SK-N-SH treated with all-trans-retinoic acid at 6 μM for 48 hours (cell line): ENCODE data around the gene DNAJB8.

ENCODE experiments used
- ATAC-seq: fragments of 200-7000 bp; cut with Tn5 transposase; 3 replicates; pipeline ENCODE4 v1.9.1; 2020; ENCODE audit warnings: mild to moderate bottlenecking, moderate library complexity
- BACH2 ChIP-seq: fragments of 250-450 bp; sonication (Bioruptor Pico); IDR thresholded peaks from 2 replicates; pipeline ENCODE4 v1.9.0; 2021; ENCODE audit warnings: mild to moderate bottlenecking, borderline replicate concordance
- CREB5 ChIP-seq: fragments of 250-450 bp; sonication (Bioruptor Pico); IDR thresholded peaks from 2 replicates; pipeline ENCODE4 v1.5.1; 2020; ENCODE audit warnings: low read depth, mild to moderate bottlenecking, moderate library complexity
- CSDC2 ChIP-seq: fragments of 250-450 bp; sonication (Bioruptor Pico); IDR thresholded peaks from 2 replicates; pipeline ENCODE4 v1.5.0; 2020; ENCODE audit warnings: mild to moderate bottlenecking, moderate library complexity
- CSRNP3 ChIP-seq: fragments of 250-450 bp; sonication (Bioruptor Pico); IDR thresholded peaks from 2 replicates; pipeline ENCODE4 v1.5.1; 2021; ENCODE audit warnings: mild to moderate bottlenecking, moderate library complexity
- ESRRG ChIP-seq: fragments of 250-450 bp; sonication (Bioruptor Pico); IDR thresholded peaks from 2 replicates; pipeline ENCODE4 v1.6.1; 2021; ENCODE audit warnings: mild to moderate bottlenecking
- GLIS3 ChIP-seq: fragments of 250-450 bp; sonication (Bioruptor Pico); IDR thresholded peaks from 2 replicates; pipeline ENCODE4 v1.5.0; 2020; ENCODE audit warnings: mild to moderate bottlenecking, moderate library complexity
- ISL1 ChIP-seq: fragments of 250-450 bp; sonication (Bioruptor Pico); IDR thresholded peaks from 2 replicates; pipeline ENCODE4 v2.1.2; 2022; ENCODE audit warnings: mild to moderate bottlenecking, moderate library complexity
- OSR1 ChIP-seq: fragments of 250-450 bp; sonication (Bioruptor Pico); IDR thresholded peaks from 2 replicates; pipeline ENCODE4 v1.8.0; 2022; ENCODE audit warnings: moderate library complexity, mild to moderate bottlenecking, inconsistent platforms
- PATZ1 ChIP-seq: fragments of 250-450 bp; sonication (Bioruptor Pico); IDR thresholded peaks from 2 replicates; pipeline ENCODE4 v1.8.0; 2020; ENCODE audit warnings: mild to moderate bottlenecking, moderate library complexity, borderline replicate concordance
- POU6F1 ChIP-seq: fragments of 250-450 bp; sonication (Bioruptor Pico); IDR thresholded peaks from 2 replicates; pipeline ENCODE4 v1.8.0; 2021; ENCODE audit warnings: low read depth, mild to moderate bottlenecking, moderate library complexity, borderline replicate concordance
- PPARA ChIP-seq: fragments of 250-450 bp; sonication (Bioruptor Pico); IDR thresholded peaks from 2 replicates; pipeline ENCODE4 v1.5.0; 2020; ENCODE audit warnings: mild to moderate bottlenecking, borderline replicate concordance
- RARB ChIP-seq: fragments of 250-450 bp; sonication (Bioruptor Pico); IDR thresholded peaks from 2 replicates; pipeline ENCODE4 v1.8.0; 2021; ENCODE audit warnings: mild to moderate bottlenecking, moderate library complexity
- SNAI2 ChIP-seq: fragments of 250-450 bp; sonication (Bioruptor Pico); IDR thresholded peaks from 2 replicates; pipeline ENCODE4 v1.5.0; 2020; ENCODE audit warnings: mild to moderate bottlenecking, moderate library complexity
- TCF4 ChIP-seq: fragments of 250-450 bp; sonication (Bioruptor Pico); IDR thresholded peaks from 2 replicates; pipeline ENCODE4 v1.8.0; 2021; ENCODE audit warnings: mild to moderate bottlenecking, moderate library complexity, borderline replicate concordance
- TOX ChIP-seq: fragments of 250-450 bp; sonication (Bioruptor Pico); IDR thresholded peaks from 2 replicates; pipeline ENCODE4 v1.8.0; 2021; ENCODE audit warnings: mild to moderate bottlenecking, moderate library complexity, borderline replicate concordance
- TSHZ2 ChIP-seq: fragments of 250-450 bp; sonication (Bioruptor Pico); IDR thresholded peaks from 2 replicates; pipeline ENCODE4 v1.5.0; 2020; ENCODE audit warnings: mild to moderate bottlenecking, moderate library complexity
- ZC3H10 ChIP-seq: fragments of 250-450 bp; sonication (Bioruptor Pico); IDR thresholded peaks from 2 replicates; pipeline ENCODE4 v1.5.1; 2021; ENCODE audit warnings: mild to moderate bottlenecking, moderate library complexity
- ZFP3 ChIP-seq: fragments of 250-450 bp; sonication (Bioruptor Pico); IDR thresholded peaks from 2 replicates; pipeline ENCODE4 v1.5.0; 2020; ENCODE audit warnings: mild to moderate bottlenecking, moderate library complexity
- ZFP30 ChIP-seq: fragments of 450-650 bp; formaldehyde crosslinking; IDR thresholded peaks from 2 replicates; pipeline ENCODE4 v1.5.0; 2022; ENCODE audit warnings: mild to moderate bottlenecking, moderate library complexity
- ZNF565 ChIP-seq: fragments of 450-650 bp; formaldehyde crosslinking; conservative IDR thresholded peaks from 2 replicates; pipeline ENCODE4 v1.5.0; 2020; ENCODE audit warnings: low read depth, mild to moderate bottlenecking, moderate library complexity
- ZNF8 ChIP-seq: fragments of 450-650 bp; formaldehyde crosslinking; IDR thresholded peaks from 2 replicates; pipeline ENCODE4 v1.5.0; 2020; ENCODE audit warnings: mild to moderate bottlenecking, moderate library complexity

Gene DNAJB8

GRCh38 chr3:128447561-128448013 is 19.1 kb downstream of the DNAJB8 start:
- ATAC-seq = no peak
- TF ChIP-seq ISL1 (CRISPR knock-in tag) = no peak

GRCh38 chr3:128446821-128447220 is 19.9 kb downstream of the DNAJB8 start:
- no peak for ATAC-seq
- TF ChIP-seq CREB5 (CRISPR knock-in tag) (no peak), PPARA (CRISPR knock-in tag) (no peak), ZNF8 (CRISPR knock-in tag) (no peak), ESRRG (CRISPR knock-in tag) (no peak), GLIS3 (CRISPR knock-in tag) (no peak), OSR1 (CRISPR knock-in tag) (no peak), TCF4 (no peak), TOX (CRISPR knock-in tag) (no peak), ZFP3 (CRISPR knock-in tag) (no peak), PATZ1 (CRISPR knock-in tag) (no peak), CSRNP3 (CRISPR knock-in tag) (no peak), ZC3H10 (CRISPR knock-in tag) (no peak), RARB (no peak), BACH2 (CRISPR knock-in tag) (no peak), POU6F1 (CRISPR knock-in tag) (no peak), CSDC2 (CRISPR knock-in tag) (no peak)

- ATAC-seq = no peak
- TF ChIP-seq CSRNP3 (CRISPR knock-in tag) (no peak), ESRRG (CRISPR knock-in tag) (no peak), TOX (CRISPR knock-in tag) (no peak), OSR1 (CRISPR knock-in tag) (no peak), BACH2 (CRISPR knock-in tag) (no peak), ZC3H10 (CRISPR knock-in tag) (no peak), ZFP30 (CRISPR knock-in tag) (no peak), SNAI2 (CRISPR knock-in tag) (no peak), POU6F1 (CRISPR knock-in tag) (no peak), ISL1 (CRISPR knock-in tag) (no peak), TSHZ2 (no peak), ZNF565 (CRISPR knock-in tag) (no peak)
Measured at GRCh38 chr3:128445357-128445756, 21.3 kb downstream of the DNAJB8 start.
